ENCODE data around the gene CACNA1E.

Gene CACNA1E

GRCh38 chr1:181778640-181779260, 295.4 kb downstream of the CACNA1E start:
- no peak for DNase-seq

GRCh38 chr1:181779343-181779742, 296.0 kb downstream of the CACNA1E start:
- DNase-seq = no peak

GRCh38 chr1:181783208-181783607, 299.9 kb downstream of the CACNA1E start:
- no peak for DNase-seq

- no peak for DNase-seq
These were observed 300.8 kb downstream of the CACNA1E start for GRCh38 chr1:181784039-181784683.

GRCh38 chr1:181789395-181789794, 306.1 kb downstream of the CACNA1E start:
- DNase-seq = no peak

- no peak for DNase-seq
These were observed 308.4 kb downstream of the CACNA1E start for GRCh38 chr1:181791721-181792120.

- DNase-seq = no peak
These were observed 310.5 kb downstream of the CACNA1E start for GRCh38 chr1:181793831-181794230.

GRCh38 chr1:181794332-181794731, 311.0 kb downstream of the CACNA1E start:
- DNase-seq = no peak

GRCh38 chr1:181798191-181798926, 315.0 kb downstream of the CACNA1E start:
- no peak for DNase-seq

- DNase-seq = no peak
These were observed 318.3 kb downstream of the CACNA1E start for GRCh38 chr1:181801617-181802016.

GRCh38 chr1:181802466-181802865, 319.1 kb downstream of the CACNA1E start:
- DNase-seq = no peak

GRCh38 chr1:181803421-181803820, 320.1 kb downstream of the CACNA1E start:
- no peak for DNase-seq

- no peak for DNase-seq
These were observed 321.7 kb downstream of the CACNA1E start for GRCh38 chr1:181804989-181805388.

- DNase-seq = no peak
These were observed 323.4 kb downstream of the CACNA1E start for GRCh38 chr1:181806746-181807145.

GRCh38 chr1:181807251-181807650, 323.9 kb downstream of the CACNA1E start:
- DNase-seq = no peak

GRCh38 chr1:181809991-181810545, 326.8 kb downstream of the CACNA1E start:
- DNase-seq = no peak

GRCh38 chr1:181812208-181812607, 328.9 kb downstream of the CACNA1E start:
- DNase-seq = no peak

- no peak for DNase-seq
These were observed 329.9 kb downstream of the CACNA1E start for GRCh38 chr1:181813266-181813665.

GRCh38 chr1:181816608-181817007, 333.3 kb downstream of the CACNA1E start:
- no peak for DNase-seq

GRCh38 chr1:181817091-181817490, 333.8 kb downstream of the CACNA1E start:
- no peak for DNase-seq

- no peak for DNase-seq
These were observed 335.1 kb downstream of the CACNA1E start for GRCh38 chr1:181818459-181818858.

GRCh38 chr1:181818943-181819342, 335.6 kb downstream of the CACNA1E start:
- no peak for DNase-seq

GRCh38 chr1:181821701-181822100, 338.4 kb downstream of the CACNA1E start:
- DNase-seq = no peak

Data from stimulated activated naive CD4-positive, alpha-beta T cell treated with Interleukin-2 at 50 U/mL for 16 hours (primary cell).